Astrocyte of the spinal cord (primary cell): ENCODE measurements around the gene MED13L.

Source experiments
- DNase-seq: peaks from one replicate; pipeline ENCODE4 v3.0.0; 2011; ENCODE audit warnings: low read depth, low spot score
- H3K4me3 ChIP-seq: 2 replicates; pipeline ENCODE4 v1.5.1; 2011; ENCODE audit warnings: low read depth, mild to moderate bottlenecking, low read length, moderate library complexity
- in situ Hi-C: cut with HindIII; loops from 2 replicates; pipeline ENCODE4 v1.10.0; 2017; ENCODE audit warnings: low sequenced_read_pairs
- TF ChIP-seq, protein P1 (sequence below): IDR thresholded peaks from 2 replicates; pipeline ENCODE4 v1.5.1; 2012; ENCODE audit warnings: low read depth, mild to moderate bottlenecking, low read length, inconsistent platforms

Gene MED13L

DNA sequence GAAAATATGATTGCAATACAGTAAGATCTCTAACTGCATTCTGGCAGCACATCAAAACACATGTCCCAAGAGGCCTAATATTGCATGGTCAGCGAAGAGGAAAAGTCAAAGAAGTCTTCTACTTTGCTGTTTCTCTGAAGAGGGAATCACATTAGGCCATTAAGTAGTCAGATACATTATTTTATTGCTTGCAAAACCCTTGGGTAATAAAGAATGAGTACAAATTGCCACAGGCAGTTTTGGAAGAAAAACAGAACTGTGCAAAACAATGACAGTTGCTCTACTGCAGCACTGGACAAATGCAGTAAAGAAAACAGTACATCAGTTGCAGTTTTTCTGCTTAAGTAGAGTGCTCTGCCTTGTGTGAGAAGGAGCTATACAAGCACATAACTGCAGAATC lies 211.9 kb downstream of the MED13L start:
- DNase-seq: no peak
- TF ChIP-seq, protein P1, sequence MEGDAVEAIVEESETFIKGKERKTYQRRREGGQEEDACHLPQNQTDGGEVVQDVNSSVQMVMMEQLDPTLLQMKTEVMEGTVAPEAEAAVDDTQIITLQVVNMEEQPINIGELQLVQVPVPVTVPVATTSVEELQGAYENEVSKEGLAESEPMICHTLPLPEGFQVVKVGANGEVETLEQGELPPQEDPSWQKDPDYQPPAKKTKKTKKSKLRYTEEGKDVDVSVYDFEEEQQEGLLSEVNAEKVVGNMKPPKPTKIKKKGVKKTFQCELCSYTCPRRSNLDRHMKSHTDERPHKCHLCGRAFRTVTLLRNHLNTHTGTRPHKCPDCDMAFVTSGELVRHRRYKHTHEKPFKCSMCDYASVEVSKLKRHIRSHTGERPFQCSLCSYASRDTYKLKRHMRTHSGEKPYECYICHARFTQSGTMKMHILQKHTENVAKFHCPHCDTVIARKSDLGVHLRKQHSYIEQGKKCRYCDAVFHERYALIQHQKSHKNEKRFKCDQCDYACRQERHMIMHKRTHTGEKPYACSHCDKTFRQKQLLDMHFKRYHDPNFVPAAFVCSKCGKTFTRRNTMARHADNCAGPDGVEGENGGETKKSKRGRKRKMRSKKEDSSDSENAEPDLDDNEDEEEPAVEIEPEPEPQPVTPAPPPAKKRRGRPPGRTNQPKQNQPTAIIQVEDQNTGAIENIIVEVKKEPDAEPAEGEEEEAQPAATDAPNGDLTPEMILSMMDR: no peak
- in situ Hi-C loops: no loop called here
- no peak overlapping the region for H3K4me3 ChIP-seq

DNA sequence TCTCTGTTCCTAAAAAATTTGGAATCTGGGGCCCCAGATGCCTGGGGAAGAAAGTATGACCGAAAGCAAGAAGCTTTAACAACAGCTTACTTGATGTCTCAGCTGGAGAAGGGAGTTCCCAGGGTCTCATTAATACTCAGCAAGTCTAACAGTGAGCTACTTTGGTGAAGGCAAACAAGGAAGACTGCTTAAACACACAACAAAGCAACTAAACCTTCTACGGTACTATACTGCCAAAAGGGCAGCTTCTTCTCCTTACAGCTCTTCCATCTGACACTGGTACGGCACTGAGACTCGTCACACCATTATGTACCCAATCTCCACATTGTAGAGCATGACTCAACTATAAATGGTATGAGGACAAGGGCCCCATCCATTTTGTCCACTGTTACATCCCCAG lies 213.0 kb downstream of the MED13L start:
- in situ Hi-C loops: no loop called here
- TF ChIP-seq, protein P1: no peak
- DNase-seq: no peak
- H3K4me3 ChIP-seq: no peak overlapping the region

DNA sequence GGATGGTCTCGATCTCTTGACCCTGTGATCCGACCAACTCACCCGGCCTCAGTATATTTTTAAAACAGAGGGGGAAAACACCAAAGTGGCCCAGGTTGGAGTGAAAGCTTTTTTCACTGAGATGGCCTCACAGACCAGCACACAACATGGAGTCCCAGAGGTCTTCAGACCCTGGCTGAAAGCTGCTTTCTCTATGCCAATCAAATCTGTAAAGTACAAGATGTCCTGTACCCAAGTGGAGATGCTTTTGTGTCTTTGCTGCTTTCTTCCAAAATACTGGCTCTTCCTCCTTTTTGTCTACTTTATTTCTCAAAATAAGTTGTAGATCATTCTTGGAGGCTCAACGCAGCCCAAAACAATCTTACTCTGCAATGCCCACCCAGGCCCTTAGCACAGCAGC lies 214.8 kb downstream of the MED13L start:
- DNase-seq: no peak
- in situ Hi-C loops: no loop called here
- TF ChIP-seq, protein P1: no peak

DNA sequence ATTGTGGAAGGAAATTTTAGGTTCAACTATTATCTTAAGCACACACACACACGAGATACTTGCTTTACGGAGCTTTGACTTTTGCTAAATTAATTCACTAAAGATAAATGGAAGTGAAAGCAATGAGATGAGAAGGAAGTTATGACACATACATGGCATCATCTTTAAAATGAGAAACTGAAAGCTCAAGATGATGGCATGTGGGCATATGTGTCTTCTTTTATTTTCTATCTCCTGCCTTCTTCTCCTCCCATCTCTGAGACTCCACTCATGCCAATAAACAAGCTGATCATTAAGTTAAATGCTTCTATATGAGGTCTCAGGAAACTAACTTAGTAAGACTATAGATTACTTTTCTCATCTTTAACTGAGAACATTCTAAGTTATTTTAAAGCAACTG lies 216.7 kb downstream of the MED13L start:
- TF ChIP-seq, protein P1: no peak
- in situ Hi-C loops: no loop called here
- DNase-seq: no peak
- H3K4me3 ChIP-seq: no peak overlapping the region

More for the DNA sequence above, 214.8 kb downstream of the MED13L start:
- H3K4me3 ChIP-seq: no peak overlapping the region

DNA sequence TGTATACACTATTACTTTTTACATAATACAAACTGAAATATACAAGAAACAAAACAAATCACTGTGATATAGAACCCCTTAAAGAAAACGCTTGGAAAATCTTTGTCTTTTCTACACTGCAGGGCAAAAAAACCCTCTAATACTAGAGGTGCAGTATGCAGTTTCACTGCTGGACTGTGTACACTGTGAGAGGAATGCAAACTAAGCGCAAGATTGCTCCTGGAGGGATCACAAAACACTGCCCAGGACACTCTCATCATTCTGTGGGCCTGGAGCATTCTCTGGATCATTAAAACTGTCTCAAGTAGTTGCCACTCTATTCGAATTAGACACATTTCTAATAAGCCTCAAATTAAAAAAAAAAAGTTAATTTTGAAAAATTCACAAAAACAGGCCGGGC lies 217.6 kb downstream of the MED13L start:
- DNase-seq: no peak
- TF ChIP-seq, protein P1: no peak
- H3K4me3 ChIP-seq: no peak overlapping the region
- in situ Hi-C loops: no loop called here

DNA sequence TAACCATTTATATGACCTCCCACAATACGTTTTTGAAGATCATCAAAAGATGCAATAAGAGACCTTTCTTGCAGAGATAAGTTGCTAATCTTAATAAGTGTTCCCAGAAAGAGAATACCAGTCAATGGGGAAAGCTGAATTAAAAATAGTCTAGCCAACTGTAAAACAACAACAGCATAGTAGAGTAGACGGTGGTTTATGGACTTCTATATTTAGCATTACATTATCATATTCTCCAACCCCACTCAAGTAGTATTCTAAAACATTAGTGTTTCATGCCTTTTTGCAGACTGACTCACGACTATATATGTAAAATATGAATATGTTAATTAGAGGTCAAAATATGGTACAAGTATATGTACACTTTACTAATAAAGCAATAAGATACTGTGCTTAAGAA lies 218.9 kb downstream of the MED13L start:
- H3K4me3 ChIP-seq: no peak overlapping the region
- in situ Hi-C loops: no loop called here
- TF ChIP-seq, protein P1: no peak
- DNase-seq: no peak

DNA sequence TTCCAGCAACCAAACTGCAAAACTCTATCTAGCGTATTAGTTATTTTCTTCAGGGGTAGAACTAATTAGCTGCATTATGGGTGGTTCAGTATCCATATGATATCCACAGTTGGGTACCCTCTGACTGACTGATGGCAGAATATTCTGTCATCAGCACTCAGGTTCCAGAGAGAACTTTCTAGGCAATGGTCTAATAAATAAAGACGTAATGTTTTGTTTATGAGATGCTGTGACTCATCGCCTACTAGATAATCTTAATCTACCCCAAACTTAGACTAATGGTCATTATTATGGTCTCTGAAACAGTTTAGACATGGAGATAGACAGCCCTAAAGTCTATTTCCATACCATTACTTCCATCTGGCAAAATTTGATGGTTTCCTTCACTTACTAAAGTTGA lies 220.1 kb downstream of the MED13L start:
- DNase-seq: no peak
- TF ChIP-seq, protein P1: no peak
- in situ Hi-C loops: no loop called here

More for the DNA sequence above, 220.1 kb downstream of the MED13L start:
- no peak overlapping the region for H3K4me3 ChIP-seq
